ENCODE data around the gene PRUNE1.

DNA sequence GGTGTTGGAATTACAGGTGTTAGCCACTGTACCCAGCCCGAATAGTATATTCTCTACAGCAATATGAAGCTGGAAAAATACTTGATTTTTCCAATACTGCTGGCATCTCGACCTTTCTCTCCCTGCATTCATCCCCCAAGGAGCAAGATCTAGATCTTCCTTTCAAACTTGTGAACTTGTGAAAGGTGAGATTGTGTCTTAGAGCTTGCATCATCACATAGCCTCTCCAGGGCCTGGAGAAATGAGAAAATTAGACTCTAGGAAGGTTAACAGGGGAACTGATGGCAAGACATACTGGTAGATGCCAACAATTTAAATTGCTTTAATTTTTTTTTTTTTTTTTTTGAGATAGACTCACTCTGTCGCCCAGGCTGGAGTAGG, 2.1 kb downstream of the PRUNE1 start:
- no peak for TF ChIP-seq EZH2 (IDR thresholded peaks at IDR 0.05)
- TF ChIP-seq POLR2AphosphoS5 (IDR thresholded peaks at IDR 0.05; ENCODE audit: borderline replicate concordance, low read depth, low read length), result no peak
